Hepatocyte (in vitro differentiated cells): ENCODE measurements around the gene SLC7A14.

Experiments used
- EZH2 ChIP-seq: fragments of 200-600 bp; sonication (generic); IDR thresholded peaks from 2 replicates; pipeline ENCODE4 v1.6.1; 2016; ENCODE audit warnings: antibody characterized with exemption, mild to moderate bottlenecking, borderline replicate concordance
- TF ChIP-seq, protein P1 (sequence below): fragments of 200-600 bp; sonication (generic); IDR thresholded peaks from 2 replicates; pipeline ENCODE4 v1.5.1; 2016; ENCODE audit warnings: antibody characterized with exemption, mild to moderate bottlenecking; ENCODE audit not compliant: poor library complexity

DNA sequence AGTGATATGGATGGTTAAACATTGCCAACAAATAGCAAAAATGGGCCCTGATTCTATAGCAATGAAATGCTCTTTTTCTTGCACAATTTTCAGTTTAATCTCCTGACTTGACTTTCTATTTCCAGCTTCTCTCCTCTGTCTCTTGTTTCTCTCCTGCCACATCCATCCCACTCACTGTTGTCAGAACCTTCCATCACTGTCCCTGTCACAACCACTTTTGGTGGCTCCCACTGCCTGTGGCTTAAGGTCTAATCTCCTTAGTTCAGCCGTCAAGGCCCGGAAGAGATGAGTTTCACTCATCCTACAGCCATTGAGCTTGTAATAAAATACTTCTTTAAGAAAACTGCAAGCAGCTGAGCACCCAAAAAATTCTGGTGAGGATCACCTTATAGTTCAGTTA is 19.5 kb downstream of the SLC7A14 start:
- TF ChIP-seq, protein P1, sequence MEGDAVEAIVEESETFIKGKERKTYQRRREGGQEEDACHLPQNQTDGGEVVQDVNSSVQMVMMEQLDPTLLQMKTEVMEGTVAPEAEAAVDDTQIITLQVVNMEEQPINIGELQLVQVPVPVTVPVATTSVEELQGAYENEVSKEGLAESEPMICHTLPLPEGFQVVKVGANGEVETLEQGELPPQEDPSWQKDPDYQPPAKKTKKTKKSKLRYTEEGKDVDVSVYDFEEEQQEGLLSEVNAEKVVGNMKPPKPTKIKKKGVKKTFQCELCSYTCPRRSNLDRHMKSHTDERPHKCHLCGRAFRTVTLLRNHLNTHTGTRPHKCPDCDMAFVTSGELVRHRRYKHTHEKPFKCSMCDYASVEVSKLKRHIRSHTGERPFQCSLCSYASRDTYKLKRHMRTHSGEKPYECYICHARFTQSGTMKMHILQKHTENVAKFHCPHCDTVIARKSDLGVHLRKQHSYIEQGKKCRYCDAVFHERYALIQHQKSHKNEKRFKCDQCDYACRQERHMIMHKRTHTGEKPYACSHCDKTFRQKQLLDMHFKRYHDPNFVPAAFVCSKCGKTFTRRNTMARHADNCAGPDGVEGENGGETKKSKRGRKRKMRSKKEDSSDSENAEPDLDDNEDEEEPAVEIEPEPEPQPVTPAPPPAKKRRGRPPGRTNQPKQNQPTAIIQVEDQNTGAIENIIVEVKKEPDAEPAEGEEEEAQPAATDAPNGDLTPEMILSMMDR, result no peak
- no peak for TF ChIP-seq EZH2
